CD4-positive, alpha-beta T cell treated with Interleukin-17A for 4 hours (primary cell): Measurements from ENCODE around the gene SPX.

Experiments used
- DNase-seq: peaks from one replicate; pipeline ENCODE4 v3.0.0-alpha.2; 2020; ENCODE audit warnings: mixed read lengths

SPX gene

GRCh38 chr12:21526053-21526452, at the start of gene SPX:
Gene SPX, plus strand, starts transcription at chr12:21526296. Its CDS starts 177 bp downstream, at chr12:21526473.
- DNase-seq: no peak

GRCh38 chr12:21476949-21477348, 49.1 kb upstream of the SPX start:
- no peak for DNase-seq

DNA sequence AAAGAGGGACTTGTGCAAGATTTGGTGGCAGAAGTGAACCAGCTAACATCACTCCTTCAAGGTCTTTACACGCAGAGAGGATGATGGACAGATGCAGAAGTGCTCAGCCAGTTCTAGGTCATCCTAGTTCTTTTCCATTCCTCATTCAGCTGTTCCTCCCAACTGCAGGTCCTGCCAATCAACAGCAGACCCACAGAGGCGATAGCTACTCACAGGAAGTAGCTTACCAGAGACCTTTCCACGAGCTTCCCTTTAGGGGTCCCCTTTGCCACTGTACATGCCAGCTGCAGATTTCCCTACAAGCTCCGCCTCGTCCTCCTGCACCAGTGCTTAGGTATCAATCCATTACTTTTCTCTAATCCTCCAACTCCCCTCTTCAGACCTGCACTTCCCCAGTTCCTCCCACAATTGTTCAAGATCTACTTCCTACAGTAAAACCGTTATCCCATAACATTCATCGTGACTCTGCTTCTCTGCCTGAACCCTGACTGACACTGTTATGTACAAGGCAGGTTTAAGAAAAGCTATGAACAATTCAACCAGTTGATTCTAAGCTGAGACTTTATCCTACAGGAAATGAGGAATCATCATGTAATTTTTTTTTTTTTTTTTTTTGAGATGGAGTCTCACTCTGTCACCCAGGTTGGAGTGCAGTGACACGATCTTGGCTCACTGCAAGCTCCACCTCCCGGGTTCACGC, 47.2 kb upstream of the SPX start:
- no peak for DNase-seq

- no peak for DNase-seq
These were observed 42.6 kb upstream of the SPX start for GRCh38 chr12:21483531-21483930.

DNA sequence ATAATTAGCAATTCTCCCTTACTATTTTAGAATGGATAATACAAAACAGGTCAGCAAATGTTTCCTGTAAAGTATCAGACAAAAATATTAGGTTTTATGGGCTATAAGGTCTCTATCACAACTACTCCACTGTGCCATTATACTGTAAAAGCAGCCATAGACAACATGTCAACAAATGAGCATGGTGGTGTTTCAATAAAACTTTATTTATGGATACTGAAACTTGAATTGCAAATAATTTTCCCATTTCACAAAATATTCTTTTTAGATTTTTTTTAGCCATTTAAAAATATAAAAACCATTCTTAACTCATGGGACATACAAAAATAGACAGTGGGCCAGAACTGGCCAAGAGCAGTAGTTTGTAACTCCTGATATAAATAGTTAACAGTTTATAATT, 40.1 kb upstream of the SPX start:
- no peak for DNase-seq

DNA sequence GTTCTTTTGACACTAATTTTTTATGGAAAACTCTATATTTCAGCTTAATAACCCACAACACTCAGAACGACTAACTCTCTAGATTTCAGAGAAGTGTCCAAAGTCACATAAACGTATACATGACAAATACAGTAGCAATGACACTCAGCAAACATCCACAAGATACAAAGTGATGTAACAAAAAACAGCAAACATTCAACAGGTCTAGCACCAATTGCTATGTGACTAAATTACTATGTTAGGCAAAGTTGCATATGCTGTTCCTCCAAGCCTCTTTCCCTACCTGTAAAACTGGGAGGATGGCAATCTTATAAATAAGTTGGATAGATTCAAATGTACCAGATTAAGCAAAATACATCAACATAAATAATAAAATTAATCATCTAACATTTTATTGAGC, 26.3 kb upstream of the SPX start:
- no peak for DNase-seq

GRCh38 chr12:21500786-21501257, 25.3 kb upstream of the SPX start:
- DNase-seq: no peak

GRCh38 chr12:21501258-21502163, 24.6 kb upstream of the SPX start, which contains the start of the genes GOLT1B and RECQL:
Gene GOLT1B, plus strand, starts transcription at chr12:21501789. Its CDS starts 135 bp downstream, at chr12:21501924.
Gene RECQL, minus strand, starts transcription at chr12:21501635. Its CDS starts 2,065 bp downstream, at chr12:21499570.
- DNase-seq: peak; percentile 88

DNA sequence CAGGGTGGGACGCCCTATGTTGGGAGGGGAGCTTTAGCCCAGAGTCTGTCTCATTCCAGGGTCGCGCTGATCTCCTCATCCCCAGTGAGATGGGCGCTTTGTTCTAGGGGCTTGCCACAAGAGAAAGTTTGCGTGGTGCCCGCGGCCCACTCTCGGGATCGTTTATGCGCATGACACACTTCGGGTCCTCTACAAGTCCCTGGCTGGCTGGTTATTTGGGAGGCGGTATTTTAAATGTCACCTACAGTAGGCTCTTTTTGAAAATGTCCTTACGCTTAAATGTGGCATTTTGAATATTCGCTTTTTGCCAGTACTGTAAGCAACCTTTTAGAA, 24.0 kb upstream of the SPX start:
- peak; percentile 44 for DNase-seq

DNA sequence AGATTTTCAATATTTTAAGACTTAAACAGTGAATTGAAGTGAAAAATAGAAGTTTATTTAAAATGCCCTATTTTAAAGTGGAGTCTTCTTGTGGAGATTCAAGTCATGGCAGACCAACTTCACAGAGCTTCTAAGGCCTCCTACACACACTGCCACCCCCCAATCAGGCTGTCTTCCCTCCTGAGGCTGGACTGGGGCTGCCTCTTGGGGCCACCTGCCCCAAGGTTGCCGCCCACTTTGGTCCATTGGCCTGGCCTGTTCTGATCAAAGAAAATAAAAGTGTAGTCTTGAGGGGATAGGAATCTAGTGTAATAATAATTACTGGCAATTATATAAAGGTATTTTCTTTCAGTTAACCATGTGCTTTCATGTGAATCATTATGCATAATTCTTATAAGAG, 23.2 kb upstream of the SPX start:
- no peak for DNase-seq

- DNase-seq: no peak
These were observed 20.2 kb upstream of the SPX start for GRCh38 chr12:21505888-21506287.

- DNase-seq: no peak
These were observed 18.2 kb upstream of the SPX start for GRCh38 chr12:21507849-21508248.

DNA sequence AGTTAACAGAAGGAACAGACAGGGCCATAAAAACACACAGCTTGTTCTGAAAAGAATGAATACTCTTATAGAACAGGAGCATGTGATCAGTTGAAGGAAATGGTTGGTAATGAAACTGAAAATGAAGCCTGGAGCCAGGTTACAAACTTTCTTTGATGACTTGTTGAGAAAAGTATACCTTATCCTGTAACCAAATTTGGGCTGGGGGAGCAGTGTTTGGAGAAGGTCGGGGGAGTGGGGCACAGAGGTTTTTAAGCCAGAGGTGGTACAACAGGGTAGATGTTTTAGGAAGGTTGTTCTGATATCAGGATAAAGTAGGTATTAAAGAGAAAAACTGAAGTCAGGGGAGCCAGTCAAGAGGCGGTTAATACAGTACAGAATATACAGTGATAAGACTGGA, 16.3 kb upstream of the SPX start:
- DNase-seq: no peak

DNA sequence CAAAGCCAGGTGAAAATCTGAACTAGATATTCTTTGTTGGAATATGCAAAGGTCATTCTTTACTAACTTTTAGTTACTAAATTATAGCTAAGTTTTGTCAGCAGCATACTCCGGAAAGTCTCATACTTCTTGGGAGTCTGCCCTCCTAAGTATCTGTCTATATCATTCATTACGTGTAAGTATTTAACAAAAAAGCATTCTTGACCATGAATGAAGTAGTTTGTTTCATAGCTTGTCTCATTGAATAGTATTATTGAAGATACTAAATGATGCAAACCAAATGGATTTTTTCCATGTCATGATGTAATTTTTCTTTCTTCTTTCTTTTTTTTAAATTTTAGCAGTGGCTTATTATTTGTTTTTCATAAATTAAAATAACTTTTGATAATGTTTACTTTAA, 9.8 kb upstream of the SPX start:
- DNase-seq: no peak

GRCh38 chr12:21518451-21518850, 7.6 kb upstream of the SPX start:
- no peak for DNase-seq

DNA sequence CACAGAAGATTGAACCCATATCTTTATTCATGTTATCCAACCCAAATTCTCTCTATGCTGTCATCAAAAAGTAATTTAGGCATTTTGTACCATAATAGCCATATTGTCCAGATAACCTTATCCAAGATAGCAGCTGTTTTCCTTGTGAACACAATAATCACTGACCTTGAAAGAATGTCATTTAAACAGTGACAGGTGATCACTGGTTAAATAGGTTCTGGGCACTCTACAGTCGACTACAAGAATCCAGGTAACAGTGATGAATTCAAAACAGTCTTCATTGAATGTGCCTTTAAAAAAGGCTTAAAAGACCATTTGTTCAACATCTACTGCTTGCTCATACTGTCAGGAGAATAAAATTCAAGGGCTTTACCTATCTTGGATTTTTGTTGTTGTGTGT, 4.6 kb upstream of the SPX start:
- no peak for DNase-seq

GRCh38 chr12:21523148-21523547, 2.9 kb upstream of the SPX start:
- no peak for DNase-seq

DNA sequence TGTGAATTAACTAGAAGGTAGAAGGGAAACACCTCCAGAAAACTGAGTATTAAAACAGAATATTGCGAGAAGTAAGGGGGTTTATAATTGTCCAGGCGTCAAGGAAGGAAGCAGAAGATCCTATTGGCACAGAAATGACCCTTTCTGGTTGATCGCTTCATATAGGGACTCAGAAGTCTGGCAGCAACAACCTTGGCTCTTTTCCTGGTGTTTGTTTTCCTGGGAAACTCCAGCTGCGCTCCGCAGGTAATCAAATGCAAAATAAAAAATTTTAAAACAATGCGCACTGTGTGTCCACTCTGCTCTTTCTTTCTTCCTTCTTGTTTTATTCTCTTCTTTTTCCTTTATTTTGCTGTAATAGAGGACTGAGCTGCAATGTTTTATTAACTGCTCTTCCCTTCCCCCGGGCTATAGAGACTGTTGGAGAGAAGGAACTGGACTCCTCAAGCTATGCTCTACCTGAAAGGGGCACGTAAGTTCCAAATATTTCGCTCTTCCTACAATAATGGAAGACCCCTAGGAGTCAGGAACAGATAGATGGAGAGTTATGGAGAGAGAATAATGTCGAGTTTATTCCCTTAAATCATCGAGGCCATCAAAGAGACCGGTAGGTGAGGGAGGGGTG, 737 bp downstream of the SPX start:
- no peak for DNase-seq

- peak; percentile 71 for DNase-seq
These were observed 1.5 kb downstream of the SPX start for GRCh38 chr12:21527451-21528180.

- DNase-seq: no peak
These were observed 2.9 kb downstream of the SPX start for GRCh38 chr12:21528953-21529352.

GRCh38 chr12:21529456-21529855, 3.4 kb downstream of the SPX start:
- no peak for DNase-seq

GRCh38 chr12:21538061-21538653, 12.1 kb downstream of the SPX start:
- no peak for DNase-seq
